Measurements from ENCODE around the gene PTN. TPM values are rescaled to one million over a fixed set of nuclear protein-coding genes. Genes with fewer than 3 reads are reported as not detected.

Gene PTN
- total and polyA plus RNA-seq, 2 of the 13 experiments (the other 11 are each of a cell fraction or from before 2014, with no cell fraction given): not detected

DNA sequence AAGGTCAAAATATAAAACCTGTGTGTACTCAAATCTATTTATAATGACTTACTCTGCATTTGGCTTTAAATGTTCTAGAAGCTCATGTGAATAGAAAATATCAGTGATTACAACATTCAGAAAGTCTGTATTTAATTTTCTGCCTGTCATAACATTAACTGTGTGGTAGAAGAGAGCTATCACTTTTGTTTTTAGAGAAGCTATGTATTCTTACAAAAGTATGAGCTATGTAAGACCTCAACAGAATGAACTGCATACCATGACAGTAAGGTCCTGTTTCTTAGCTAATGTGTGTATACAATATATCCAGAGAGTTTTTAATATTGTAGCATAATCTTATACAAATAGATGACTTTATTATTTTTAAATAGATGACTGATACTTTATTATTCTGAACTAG, 61.5 kb downstream of the PTN start (continued):
- TF ChIP-seq, protein P1, sequence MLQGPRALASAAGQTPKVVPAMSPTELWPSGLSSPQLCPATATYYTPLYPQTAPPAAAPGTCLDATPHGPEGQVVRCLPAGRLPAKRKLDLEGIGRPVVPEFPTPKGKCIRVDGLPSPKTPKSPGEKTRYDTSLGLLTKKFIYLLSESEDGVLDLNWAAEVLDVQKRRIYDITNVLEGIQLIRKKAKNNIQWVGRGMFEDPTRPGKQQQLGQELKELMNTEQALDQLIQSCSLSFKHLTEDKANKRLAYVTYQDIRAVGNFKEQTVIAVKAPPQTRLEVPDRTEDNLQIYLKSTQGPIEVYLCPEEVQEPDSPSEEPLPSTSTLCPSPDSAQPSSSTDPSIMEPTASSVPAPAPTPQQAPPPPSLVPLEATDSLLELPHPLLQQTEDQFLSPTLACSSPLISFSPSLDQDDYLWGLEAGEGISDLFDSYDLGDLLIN (CRISPR knock-in tag; IDR thresholded peaks at IDR 0.05; ENCODE audit: borderline replicate concordance): no peak
- no peak for TF ChIP-seq KLF12 (CRISPR knock-in tag; IDR thresholded peaks at IDR 0.05; ENCODE audit: borderline replicate concordance)
- TF ChIP-seq, protein P2, sequence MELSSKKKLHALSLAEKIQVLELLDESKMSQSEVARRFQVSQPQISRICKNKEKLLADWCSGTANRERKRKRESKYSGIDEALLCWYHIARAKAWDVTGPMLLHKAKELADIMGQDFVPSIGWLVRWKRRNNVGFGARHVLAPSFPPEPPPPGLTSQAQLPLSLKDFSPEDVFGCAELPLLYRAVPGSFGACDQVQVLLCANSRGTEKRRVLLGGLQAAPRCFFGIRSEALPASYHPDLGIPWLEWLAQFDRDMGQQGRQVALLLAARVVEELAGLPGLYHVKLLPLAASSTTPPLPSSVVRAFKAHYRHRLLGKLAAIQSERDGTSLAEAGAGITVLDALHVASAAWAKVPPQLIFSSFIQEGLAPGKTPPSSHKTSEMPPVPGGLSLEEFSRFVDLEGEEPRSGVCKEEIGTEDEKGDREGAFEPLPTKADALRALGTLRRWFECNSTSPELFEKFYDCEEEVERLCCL (CRISPR knock-in tag; IDR thresholded peaks at IDR 0.05; ENCODE audit: borderline replicate concordance): no peak
- TF ChIP-seq ZNF550 (CRISPR knock-in tag; IDR thresholded peaks at IDR 0.05; ENCODE audit: borderline replicate concordance): no peak

DNA sequence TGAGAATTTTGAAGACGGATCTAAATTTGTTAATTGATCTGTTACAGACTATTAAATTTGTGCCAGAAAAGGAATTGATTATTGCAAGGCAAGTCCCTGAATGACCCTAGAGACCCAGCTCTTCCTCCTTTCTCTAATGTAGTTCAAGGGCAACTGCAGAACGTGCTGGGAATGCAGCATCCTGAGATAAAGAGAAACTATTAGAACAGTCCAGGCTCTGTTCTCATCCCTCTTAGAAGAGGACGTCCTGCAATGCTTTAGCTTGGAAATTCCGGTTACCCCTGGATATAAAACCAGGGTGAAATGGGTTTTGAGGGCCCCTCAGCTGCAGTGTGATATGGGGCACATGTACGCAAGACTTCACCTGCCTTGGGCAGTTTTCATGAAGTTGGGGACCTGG, 67.3 kb downstream of the PTN start:
- Histone ChIP-seq H2AFZ (ENCODE audit: low read length) (no peak overlapping the region), H3K4me1 (ENCODE audit: insufficient read depth, low read length) (no peaks in the 10 kb centered on the region), H3K9me3 (ENCODE audit: low read length) (no peaks in the 10 kb centered on the region), H3K36me3 (replicated peaks in 1 of 2; ENCODE audit: control insufficient read depth in 1 of 2, insufficient read depth in 2 of 2, low read length in 2 of 2) (no peaks in the 10 kb centered on the region), H3K4me2 (ENCODE audit: low read depth, low read length) (no peak overlapping the region), H3K27ac (ENCODE audit: extremely low read length, insufficient read depth, low read length) (no peak overlapping the region), H3K4me3 (replicated peaks in 1 of 3; ENCODE audit: insufficient read depth in 1 of 3, low read depth in 2 of 3, low read length in 3 of 3) (no peak overlapping the region), H3K27me3 (ENCODE audit: control insufficient read depth in 1 of 2, insufficient read depth in 2 of 2, low read length in 2 of 2) (no peaks in the 10 kb centered on the region), H3K79me2 (ENCODE audit: insufficient read depth, low read length) (no peaks in the 10 kb centered on the region), H4K20me1 (ENCODE audit: insufficient read depth, low read length) (no peaks in the 10 kb centered on the region), H3K9ac (ENCODE audit: insufficient read depth, low read depth, low read length) (no peak overlapping the region)
- DNase-seq (ENCODE audit: low spot score): no peak
- 3% methylated on average over 2 of the region's 5 CpGs for WGBS (ENCODE audit: low lambda C conversion rate)
- CTCF ChIA-PET (ENCODE audit: low intra/inter-chr PET ratio, low total read pairs): no interaction called here
- intact Hi-C loops (cut with micrococcal nuclease; ENCODE audit: unreplicated experiment): no loop called here
- FAIRE-seq: no peak
- POLR2A ChIA-PET: no interaction called here
- ATAC-seq: no peak
- in situ Hi-C loops (cut with HindIII; ENCODE audit: extremely low pct_ligation_motif_present, low pct_unique_long_range_greater_than_20kb): no loop called here
- no TSS peak for BruUV-seq (replicated peaks)
- TF ChIP-seq ZSCAN22 (CRISPR knock-in tag; IDR thresholded peaks at IDR 0.05): no peak
- TF ChIP-seq, protein P1 (CRISPR knock-in tag; IDR thresholded peaks at IDR 0.05; ENCODE audit: borderline replicate concordance): no peak
- TF ChIP-seq MZF1 (CRISPR knock-in tag; IDR thresholded peaks at IDR 0.05; ENCODE audit: borderline replicate concordance): no peak
- TF ChIP-seq MAFK (conservative IDR thresholded peaks at IDR 0.05 in 1 of 2, IDR thresholded peaks at IDR 0.05 in 1 of 2; ENCODE audit: low read length in 2 of 2): no peak
- TF ChIP-seq CCDC6 (CRISPR knock-in tag; IDR thresholded peaks at IDR 0.05): no peak
- no peak for TF ChIP-seq HDAC2 (CRISPR knock-in tag; IDR thresholded peaks at IDR 0.05)
- no peak for TF ChIP-seq ZNF598 (CRISPR knock-in tag; IDR thresholded peaks at IDR 0.05; ENCODE audit: borderline replicate concordance)
- no peak for TF ChIP-seq ZNF772 (CRISPR knock-in tag; IDR thresholded peaks at IDR 0.05)
- no peak for TF ChIP-seq PRPF4 (IDR thresholded peaks at IDR 0.05; ENCODE audit: low read depth, low read length, poor library complexity, severe bottlenecking)
- no peak for TF ChIP-seq IRX3 (CRISPR knock-in tag; IDR thresholded peaks at IDR 0.05; ENCODE audit: borderline replicate concordance, low read depth)
- TF ChIP-seq AGO2 (optimal IDR thresholded peaks at IDR 0.05; ENCODE audit: low read depth, low read length): no peak
- TF ChIP-seq ZSCAN31 (CRISPR knock-in tag; IDR thresholded peaks at IDR 0.05; ENCODE audit: low read depth): no peak

All from HepG2 (cell line).